ENCODE data around the gene LGI1. TPM values are rescaled to one million over a fixed set of nuclear protein-coding genes. Genes with fewer than 3 reads are reported as not detected.

Gene LGI1
- total and polyA plus RNA-seq, 2 of the 8 experiments (the other 6 are each of a cell fraction or from before 2014, with no cell fraction given) = 0.15 TPM; not detected in 1

DNA sequence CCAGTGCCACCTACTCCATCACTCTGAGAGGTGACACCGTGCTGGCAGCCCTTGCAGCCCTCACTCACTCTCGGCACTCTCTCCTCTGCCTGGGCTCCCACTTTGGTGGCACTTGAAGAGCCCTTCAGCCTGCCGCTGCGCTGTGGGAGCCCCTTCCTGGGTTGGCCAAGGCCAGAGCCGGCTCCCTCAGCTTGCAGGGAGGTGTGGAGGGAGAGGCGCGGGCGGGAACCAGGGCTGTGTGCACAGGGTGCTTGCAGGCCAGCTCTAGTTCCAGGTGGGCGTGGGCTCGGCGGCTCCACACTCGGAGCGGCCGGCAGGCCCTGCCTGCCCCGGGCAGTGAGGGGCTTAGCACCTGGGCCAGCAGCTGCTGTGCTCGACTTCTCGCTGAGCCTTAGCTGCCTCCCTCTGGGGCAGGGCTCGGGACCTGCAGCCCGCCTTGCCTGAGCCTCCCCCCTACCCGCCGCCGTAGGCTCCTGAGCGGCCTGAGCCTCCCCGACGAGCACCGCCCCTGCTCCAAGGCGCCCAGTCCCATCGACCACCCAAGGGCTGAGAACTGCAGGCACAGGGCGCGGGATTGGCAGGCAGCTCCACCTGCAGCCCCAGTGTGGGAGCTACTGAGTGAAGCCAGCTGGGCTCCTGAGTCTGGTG, 87.4 kb downstream of the LGI1 start (continued):
- no peak for TF ChIP-seq GABPA (IDR thresholded peaks at IDR 0.05; ENCODE audit: borderline replicate concordance, insufficient read depth, low read length)
- TF ChIP-seq BCL11A (IDR thresholded peaks at IDR 0.05; ENCODE audit: low read depth in 2 of 2, low read length in 2 of 2) = no peak
- TF ChIP-seq, protein P1, sequence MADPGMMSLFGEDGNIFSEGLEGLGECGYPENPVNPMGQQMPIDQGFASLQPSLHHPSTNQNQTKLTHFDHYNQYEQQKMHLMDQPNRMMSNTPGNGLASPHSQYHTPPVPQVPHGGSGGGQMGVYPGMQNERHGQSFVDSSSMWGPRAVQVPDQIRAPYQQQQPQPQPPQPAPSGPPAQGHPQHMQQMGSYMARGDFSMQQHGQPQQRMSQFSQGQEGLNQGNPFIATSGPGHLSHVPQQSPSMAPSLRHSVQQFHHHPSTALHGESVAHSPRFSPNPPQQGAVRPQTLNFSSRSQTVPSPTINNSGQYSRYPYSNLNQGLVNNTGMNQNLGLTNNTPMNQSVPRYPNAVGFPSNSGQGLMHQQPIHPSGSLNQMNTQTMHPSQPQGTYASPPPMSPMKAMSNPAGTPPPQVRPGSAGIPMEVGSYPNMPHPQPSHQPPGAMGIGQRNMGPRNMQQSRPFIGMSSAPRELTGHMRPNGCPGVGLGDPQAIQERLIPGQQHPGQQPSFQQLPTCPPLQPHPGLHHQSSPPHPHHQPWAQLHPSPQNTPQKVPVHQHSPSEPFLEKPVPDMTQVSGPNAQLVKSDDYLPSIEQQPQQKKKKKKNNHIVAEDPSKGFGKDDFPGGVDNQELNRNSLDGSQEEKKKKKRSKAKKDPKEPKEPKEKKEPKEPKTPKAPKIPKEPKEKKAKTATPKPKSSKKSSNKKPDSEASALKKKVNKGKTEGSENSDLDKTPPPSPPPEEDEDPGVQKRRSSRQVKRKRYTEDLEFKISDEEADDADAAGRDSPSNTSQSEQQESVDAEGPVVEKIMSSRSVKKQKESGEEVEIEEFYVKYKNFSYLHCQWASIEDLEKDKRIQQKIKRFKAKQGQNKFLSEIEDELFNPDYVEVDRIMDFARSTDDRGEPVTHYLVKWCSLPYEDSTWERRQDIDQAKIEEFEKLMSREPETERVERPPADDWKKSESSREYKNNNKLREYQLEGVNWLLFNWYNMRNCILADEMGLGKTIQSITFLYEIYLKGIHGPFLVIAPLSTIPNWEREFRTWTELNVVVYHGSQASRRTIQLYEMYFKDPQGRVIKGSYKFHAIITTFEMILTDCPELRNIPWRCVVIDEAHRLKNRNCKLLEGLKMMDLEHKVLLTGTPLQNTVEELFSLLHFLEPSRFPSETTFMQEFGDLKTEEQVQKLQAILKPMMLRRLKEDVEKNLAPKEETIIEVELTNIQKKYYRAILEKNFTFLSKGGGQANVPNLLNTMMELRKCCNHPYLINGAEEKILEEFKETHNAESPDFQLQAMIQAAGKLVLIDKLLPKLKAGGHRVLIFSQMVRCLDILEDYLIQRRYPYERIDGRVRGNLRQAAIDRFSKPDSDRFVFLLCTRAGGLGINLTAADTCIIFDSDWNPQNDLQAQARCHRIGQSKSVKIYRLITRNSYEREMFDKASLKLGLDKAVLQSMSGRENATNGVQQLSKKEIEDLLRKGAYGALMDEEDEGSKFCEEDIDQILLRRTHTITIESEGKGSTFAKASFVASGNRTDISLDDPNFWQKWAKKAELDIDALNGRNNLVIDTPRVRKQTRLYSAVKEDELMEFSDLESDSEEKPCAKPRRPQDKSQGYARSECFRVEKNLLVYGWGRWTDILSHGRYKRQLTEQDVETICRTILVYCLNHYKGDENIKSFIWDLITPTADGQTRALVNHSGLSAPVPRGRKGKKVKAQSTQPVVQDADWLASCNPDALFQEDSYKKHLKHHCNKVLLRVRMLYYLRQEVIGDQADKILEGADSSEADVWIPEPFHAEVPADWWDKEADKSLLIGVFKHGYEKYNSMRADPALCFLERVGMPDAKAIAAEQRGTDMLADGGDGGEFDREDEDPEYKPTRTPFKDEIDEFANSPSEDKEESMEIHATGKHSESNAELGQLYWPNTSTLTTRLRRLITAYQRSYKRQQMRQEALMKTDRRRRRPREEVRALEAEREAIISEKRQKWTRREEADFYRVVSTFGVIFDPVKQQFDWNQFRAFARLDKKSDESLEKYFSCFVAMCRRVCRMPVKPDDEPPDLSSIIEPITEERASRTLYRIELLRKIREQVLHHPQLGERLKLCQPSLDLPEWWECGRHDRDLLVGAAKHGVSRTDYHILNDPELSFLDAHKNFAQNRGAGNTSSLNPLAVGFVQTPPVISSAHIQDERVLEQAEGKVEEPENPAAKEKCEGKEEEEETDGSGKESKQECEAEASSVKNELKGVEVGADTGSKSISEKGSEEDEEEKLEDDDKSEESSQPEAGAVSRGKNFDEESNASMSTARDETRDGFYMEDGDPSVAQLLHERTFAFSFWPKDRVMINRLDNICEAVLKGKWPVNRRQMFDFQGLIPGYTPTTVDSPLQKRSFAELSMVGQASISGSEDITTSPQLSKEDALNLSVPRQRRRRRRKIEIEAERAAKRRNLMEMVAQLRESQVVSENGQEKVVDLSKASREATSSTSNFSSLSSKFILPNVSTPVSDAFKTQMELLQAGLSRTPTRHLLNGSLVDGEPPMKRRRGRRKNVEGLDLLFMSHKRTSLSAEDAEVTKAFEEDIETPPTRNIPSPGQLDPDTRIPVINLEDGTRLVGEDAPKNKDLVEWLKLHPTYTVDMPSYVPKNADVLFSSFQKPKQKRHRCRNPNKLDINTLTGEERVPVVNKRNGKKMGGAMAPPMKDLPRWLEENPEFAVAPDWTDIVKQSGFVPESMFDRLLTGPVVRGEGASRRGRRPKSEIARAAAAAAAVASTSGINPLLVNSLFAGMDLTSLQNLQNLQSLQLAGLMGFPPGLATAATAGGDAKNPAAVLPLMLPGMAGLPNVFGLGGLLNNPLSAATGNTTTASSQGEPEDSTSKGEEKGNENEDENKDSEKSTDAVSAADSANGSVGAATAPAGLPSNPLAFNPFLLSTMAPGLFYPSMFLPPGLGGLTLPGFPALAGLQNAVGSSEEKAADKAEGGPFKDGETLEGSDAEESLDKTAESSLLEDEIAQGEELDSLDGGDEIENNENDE (IDR thresholded peaks at IDR 0.05; ENCODE audit: insufficient replicate concordance, low read length) = no peak
- no peak for TF ChIP-seq SUZ12 (IDR thresholded peaks at IDR 0.05; ENCODE audit: low read length)
- TF ChIP-seq EGR1 (IDR thresholded peaks at IDR 0.05; ENCODE audit: borderline replicate concordance, low read depth, low read length) = no peak
- no peak for TF ChIP-seq ZNF274 (IDR thresholded peaks at IDR 0.05; ENCODE audit: borderline replicate concordance, extremely low read depth, low read length)
- TF ChIP-seq POLR2A (IDR thresholded peaks at IDR 0.05; ENCODE audit: control extremely low read depth in 1 of 2, low read depth in 2 of 2, low read length in 2 of 2) = no peak
- no peak for TF ChIP-seq ASH2L (IDR thresholded peaks at IDR 0.05; ENCODE audit: low read length)
